Heart left ventricle (tissue), 13 donors: ENCODE data around the gene HUNK.

Experiments
- CTCF ChIP-seq, 12 donors: fragments of 200-600 bp; sonication (generic) in 4 of 12; IDR thresholded peaks; one replicate each; pipeline versions ENCODE4 v1.5.0 to v1.8.0; 2018 to 2022; ENCODE audit warnings: antibody characterized with exemption in 12 of 12, mild to moderate bottlenecking in 5 of 12
- POLR2A ChIP-seq, 2 donors: fragments of 450-650 bp; IDR thresholded peaks; one replicate each; pipeline ENCODE4 v1.6.1; 2017; ENCODE audit warnings: antibody characterized with exemption in 2 of 2, mild to moderate bottlenecking in 2 of 2, moderate library complexity in 2 of 2
- donor health status: ischemic (EF 13 %, LVEDD 7.1; RV severe dilation, severe dysfunction).
- donor health status: DM: no; HTN: yes; CAD: no.
- donor health status: DM: no; HTN: no; CAD: no.
- donor health status: ischemic (EF 25% LVEDD 6.9; RV normal size, moderate dysfunction).
- donor health status: ischemic (EF 25% LVEDD 5.7; RV mildly dilated, moderate dysfunction).
- donor health status: ischemic (EF 35%, LVEDD 5.7; RV mildly dilated, moderate dysfunction).
- donor health status: nonischemic (EF 11% LVEDD 7.7; RV severe dilation, severe dysfunction).
- donor health status: DM: yes; HTN: yes; CAD: no.
- donor health status: PGD.
- donor health status: ischemic (EF 29% LVEDD 5.4; RV normal size, mild dysfunction).
- donor health status: nonischemic (EF 23%, LVEDD 6.1; RV moderate dilation, normal function).

GRCh38 chr21:32003411-32003810 lies 130.6 kb downstream of the HUNK start:
- no peak for TF ChIP-seq CTCF (IDR thresholded peaks at IDR 0.05)
- TF ChIP-seq POLR2A (IDR thresholded peaks at IDR 0.05), result no peak
